Ureter (tissue), 1 donor: Measurements from ENCODE around the gene THAP4. TPM values are rescaled to one million over a fixed set of nuclear protein-coding genes. Genes with fewer than 3 reads are reported as not detected.

Experiments used
- DNase-seq: peaks from one replicate; pipeline ENCODE4 v3.0.0-alpha.2; 2020; ENCODE audit warnings: low spot score
- total RNA-seq: library from RNA; stranded (reverse); gene quantifications from one replicate; pipeline ENCODE4 v1.2.4, GENCODE V29; 2023
- donor health status: DM: yes; HTN: yes; CAD: no.

THAP4 gene
- total RNA-seq, 1 donor from 2014 or later = 41.9 TPM

DNA sequence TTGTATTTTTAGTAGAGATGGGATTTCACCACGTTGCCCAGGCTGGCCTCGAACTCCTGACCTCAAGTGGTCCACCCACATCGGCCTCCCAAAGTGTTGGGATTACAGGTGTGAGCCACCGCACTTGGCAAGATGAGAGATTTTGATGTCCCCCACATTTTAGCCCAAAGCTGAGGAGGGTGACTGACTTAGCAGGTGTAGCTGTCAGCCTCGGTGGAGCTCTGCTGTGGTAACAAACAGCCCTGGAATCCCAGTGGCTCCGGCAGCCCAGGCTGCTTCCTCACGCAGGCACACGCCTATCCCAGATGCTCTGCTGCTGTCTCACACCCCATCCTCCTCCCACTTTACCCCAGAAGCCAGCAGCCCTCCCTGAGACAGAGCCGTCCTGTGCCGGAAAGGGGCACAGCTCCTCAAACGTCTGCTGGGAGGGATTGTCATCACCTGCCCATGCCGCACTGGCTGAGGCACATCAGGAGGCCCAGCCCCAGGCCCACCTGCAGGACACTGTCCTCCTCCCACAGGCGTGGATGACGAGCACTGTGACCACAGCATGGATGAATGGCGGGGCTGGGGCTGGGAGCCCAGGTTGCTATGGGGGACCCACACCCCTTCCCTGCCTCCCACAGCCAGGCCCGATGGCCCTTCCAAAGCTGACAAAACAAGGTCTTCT, 89.0 kb downstream of the THAP4 start:
- DNase-seq = no peak

- DNase-seq = no peak
Measured at GRCh38 chr2:241546771-241547498, 90.0 kb downstream of the THAP4 start.

DNA sequence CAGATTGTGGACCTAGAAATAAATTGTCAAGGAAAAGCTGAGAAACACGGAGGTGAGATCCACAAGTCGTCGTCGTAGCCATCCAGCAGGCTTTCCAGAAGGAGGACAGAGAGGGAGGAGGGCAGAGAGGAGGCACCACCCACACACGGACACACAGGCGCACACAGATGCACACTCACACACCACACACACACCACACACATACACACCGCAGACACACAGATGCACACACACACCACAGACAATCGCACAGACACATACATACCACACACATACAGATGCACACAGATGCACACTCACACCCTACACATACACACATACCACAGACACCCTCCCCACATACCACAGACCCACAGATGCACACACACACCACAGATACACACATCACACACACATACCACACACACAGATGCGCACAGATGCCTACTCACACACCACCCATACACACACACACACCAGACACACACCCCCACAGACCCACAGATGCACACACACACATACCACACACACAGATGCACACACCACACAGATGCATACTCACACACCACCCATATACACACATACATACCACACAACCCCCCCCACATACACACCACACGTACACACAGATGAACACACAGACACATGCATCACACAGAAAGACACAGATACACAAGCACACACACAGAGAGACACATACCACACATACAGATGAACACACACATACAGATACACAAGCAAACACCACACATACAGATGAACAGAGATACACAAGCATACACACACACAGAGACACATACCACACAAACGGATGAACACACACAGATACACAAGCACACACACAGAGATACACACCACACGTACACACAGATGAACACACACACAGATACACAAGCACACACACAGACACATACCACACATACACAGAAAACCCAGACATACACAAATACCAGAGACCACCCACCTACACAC, 91.2 kb downstream of the THAP4 start:
- DNase-seq = no peak

DNA sequence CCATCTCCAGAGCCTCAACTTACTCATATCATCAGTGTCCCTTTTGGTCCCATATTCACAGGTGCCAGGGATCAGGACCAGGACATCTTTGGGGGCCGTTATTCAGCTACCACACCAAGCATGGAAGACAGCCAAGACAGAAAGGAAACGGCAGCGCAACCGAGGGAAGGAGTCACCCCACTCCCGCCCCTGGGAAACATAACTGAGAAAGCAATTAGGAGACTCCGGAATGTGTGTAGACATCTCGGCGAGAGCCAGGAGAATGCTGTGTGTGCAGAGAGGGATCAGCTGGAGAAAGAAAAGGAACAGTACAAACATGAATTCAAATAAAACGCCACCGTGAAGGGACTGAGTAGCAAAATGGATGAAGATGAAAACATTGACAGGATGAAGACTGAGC, 91.9 kb downstream of the THAP4 start:
- no peak for DNase-seq

GRCh38 chr2:241542278-241542605, 94.7 kb downstream of the THAP4 start:
- no peak for DNase-seq

- no peak for DNase-seq
Measured at GRCh38 chr2:241541564-241542277, 95.2 kb downstream of the THAP4 start.

DNA sequence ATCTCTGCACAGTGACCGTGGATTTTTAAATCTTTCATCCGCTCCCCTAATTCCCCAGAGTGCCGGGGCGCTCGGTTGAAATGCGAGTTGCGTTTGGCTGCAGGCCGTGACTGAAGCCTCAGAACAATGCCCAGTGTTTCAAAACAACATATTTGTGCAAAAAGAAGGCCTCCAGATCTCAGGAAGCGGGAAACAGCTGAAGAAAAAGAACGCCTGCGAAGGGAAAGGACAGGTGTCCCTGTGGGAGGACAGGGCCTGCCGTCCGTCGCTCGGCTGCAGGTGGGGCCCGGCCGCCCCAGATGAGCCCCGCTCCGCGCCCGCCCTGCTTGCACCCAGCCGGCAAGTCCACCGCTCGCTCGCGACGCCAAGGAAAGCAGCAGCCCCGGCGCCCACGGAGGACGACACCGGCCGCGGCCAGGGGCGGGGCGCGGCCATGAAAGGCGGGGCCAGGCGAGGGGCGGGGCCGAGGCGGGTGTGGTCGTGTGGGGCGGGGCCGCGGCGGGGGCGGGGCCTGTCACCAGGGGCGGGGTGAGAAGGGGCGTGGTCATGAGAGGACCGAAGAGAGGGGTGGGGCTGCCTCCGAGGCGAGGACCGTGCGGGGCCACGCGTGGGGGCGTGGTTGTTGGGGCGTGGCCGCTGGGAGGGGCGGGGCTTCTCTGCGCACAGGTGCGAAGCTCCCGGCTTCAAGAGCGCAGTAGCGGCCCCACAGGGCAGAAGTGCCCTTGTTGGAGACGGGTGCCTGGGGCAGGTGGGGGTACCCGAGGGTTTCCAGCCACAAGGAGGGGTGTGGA, 96.0 kb downstream of the THAP4 start:
- DNase-seq = no peak

DNA sequence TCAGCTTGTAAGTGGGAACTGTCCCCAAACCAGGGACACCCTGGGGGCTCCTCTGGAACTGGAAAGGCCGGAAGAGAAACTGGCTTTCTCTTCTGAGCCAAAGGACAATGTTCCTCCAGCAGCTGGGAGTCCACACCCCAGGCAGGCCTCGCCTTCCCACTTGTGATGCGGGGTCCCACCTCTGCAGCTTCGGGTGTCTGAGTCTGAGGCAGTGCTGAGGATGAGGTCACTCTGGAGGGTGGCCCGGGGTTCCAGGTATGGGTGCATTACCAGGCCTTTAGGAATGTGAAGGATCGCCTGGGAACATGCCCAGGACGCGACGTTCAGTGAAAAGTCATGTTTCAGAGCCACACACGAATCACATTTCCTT, 96.6 kb downstream of the THAP4 start:
- no peak for DNase-seq

DNA sequence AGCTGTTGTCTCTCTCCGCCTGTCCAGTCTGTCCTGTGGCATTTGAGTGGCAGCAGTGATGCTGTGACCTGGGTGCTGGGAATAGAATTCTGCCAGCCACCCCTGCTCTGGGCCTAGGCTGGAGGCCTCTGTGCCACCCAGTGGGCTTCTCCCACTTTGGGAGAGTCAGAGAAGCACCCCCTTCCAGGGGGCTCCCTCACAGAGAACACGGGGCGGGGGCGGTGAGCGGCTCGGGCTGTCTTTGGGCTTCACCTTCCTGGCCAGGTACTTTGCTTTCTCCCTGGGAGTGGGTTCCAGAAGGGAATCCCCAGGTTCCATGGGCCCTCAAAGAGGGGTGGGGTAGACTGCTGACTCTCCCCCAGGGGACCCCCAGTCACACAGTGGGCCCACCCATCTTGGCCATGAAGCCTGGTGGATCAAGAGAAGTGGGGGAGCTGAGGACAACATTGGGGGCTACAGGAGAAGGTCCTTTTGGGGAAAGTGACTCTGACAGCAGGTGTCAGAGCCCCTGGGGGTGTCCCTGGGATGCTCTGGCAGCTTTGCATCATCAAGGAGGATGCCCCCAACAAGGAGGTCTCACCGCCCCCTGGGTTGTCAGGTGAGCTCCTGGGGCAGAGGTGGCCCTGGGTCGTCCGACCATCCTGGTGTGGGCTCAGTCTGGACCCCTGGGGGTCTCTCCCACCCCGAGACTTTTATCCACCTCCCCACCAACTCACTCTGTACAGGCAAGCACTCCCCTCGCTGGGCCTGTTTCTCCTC, 97.2 kb downstream of the THAP4 start:
- no peak for DNase-seq

DNA sequence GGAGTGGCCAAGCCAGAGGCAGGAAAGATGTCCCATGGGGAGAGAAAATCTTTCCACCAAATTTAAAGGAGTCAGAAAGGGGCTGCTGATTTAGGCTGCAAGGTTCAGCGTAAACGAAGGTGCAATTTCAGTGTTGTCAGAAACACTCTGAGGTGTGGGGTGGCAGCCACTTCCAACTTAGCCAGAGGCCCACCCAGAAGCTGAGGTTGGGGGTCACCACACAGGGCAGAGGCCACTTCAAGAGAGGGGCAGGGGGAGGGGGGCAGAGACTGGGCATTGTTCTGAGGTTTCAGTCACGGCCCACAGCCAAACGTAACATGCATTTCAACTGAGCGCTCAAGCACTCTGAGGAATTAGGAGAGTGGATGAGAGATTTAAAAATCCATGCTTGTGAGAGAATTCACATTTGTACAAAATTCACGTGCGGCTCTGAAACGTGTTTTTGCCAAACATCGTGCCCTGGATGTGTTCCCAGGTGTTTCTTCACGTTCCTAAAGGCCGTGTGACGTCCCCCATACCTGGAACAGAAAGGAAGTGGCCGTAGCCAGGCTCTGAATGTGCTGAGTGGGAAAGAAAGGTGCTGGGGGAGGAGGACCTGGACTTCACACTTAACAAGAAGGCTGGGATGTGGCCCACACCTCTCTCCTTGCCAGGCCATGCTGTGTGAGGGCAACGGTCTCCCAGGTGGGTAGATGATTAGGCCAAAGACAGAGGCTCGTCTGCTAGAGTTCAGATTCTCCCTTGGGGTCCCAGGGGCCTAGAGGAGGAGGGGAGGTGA, 97.9 kb downstream of the THAP4 start:
- DNase-seq = no peak

DNA sequence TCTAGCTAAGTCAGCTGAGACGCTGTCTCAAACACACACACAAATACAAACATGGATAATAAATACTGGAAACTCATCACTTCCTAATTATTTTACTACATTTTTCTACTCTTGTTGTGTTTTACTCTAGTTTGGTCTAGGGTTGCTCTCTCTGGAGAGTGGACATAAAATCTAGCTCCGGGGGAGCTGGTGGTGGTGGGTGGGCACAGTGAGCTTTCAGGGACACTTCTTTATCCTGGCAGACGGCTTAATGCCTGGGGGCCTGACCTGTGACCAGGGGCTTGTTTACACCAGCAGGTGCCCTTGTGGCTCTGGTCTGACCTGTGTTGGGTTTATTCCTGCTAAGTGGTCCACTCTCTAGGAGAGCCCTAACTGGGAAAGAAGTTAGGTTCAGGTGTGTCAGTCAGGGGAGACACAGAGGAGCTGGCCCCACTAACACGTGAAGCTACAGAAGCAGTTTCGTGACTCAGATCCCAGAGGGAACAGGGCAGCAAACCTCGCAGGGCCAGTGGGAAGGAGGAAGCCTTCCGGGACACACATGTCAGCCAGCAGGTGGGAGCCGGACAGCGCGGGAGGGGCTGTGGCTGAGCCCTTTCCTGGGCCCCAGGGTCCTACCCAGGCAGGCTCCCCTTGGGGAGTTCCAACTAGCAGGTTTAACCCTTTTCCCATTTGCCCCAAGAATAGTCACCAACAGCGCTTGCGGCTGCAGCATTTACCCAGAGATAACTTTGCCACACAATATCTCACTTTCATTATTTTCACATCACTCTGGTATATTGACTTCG, 100.9 kb downstream of the THAP4 start:
- DNase-seq = no peak

- no peak for DNase-seq
Measured at GRCh38 chr2:241534701-241535375, 102.1 kb downstream of the THAP4 start.

Other genes starting within 250 kb of the THAP4 start
- 166 TPM for gene STK25, start 128.6 kb downstream of the THAP4 start, total RNA-seq
- 16.0 TPM for gene BOK, start 78.4 kb downstream of the THAP4 start, total RNA-seq
- 82.9 TPM for gene ATG4B, start 535 bp upstream of the THAP4 start, total RNA-seq
- gene DTYMK, start 49.7 kb upstream of the THAP4 start, total RNA-seq = 15.7 TPM
- gene ING5, start 64.9 kb upstream of the THAP4 start, total RNA-seq = 48.0 TPM
- 67.7 TPM for gene D2HGDH, start 97.5 kb upstream of the THAP4 start, total RNA-seq
- 0.47 TPM for gene GAL3ST2, start 139.7 kb upstream of the THAP4 start, total RNA-seq
- 0.49 TPM for gene NEU4, start 172.0 kb upstream of the THAP4 start, total RNA-seq
- 0.57 TPM for gene PDCD1, start 221.7 kb upstream of the THAP4 start, total RNA-seq
- gene RTP5, start 232.6 kb upstream of the THAP4 start, total RNA-seq = 0.21 TPM